ENCODE data around the gene BCAS1. TPM values are rescaled to one million over a fixed set of nuclear protein-coding genes. Genes with fewer than 3 reads are reported as not detected.

BCAS1 gene
- total RNA-seq, 1 experiment from 2014 or later = 3.1 TPM

- Histone ChIP-seq H3K4me1 (ENCODE audit: control insufficient read depth, insufficient read depth, low read length) (peaks cover 52% of the 10 kb centered on the region), H3K27ac (ENCODE audit: low read length) (peak overlapping the region; percentile 100), H3K36me3 (ENCODE audit: control insufficient read depth, insufficient read depth, low read length) (no peaks in the 10 kb centered on the region), H3K4me3 (ENCODE audit: low read depth in 2 of 2, low read length in 2 of 2) (no peak overlapping the region), H3K27me3 (ENCODE audit: control insufficient read depth, insufficient read depth, low read length) (no peaks in the 10 kb centered on the region), H3K9me3 (ENCODE audit: control insufficient read depth, insufficient read depth, low read depth, low read length) (no peaks in the 10 kb centered on the region)
- in situ Hi-C loops (cut with HindIII; ENCODE audit: low pct_unique_long_range_greater_than_20kb, low sequenced_read_pairs) = no loop called here
- ATAC-seq = no peak
- intact Hi-C loops (cut with micrococcal nuclease; ENCODE audit: unreplicated experiment) = loop anchor here (2.0 to 10.0 kb wide), 4 partner anchors 23 to 323 kb away; partner anchors contain the start of gene ZNF217
- no peak for DNase-seq (ENCODE audit: low read depth, low spot score)
- no TSS peak for BruUV-seq (replicated peaks)
- POLR2A ChIA-PET = no interaction called here
- CTCF ChIA-PET = interaction anchor here (1.9 kb wide), 1 partner anchor 131 kb away, joined by 6 read pairs; no protein-coding TSS in a partner anchor
- no peak for TF ChIP-seq CTCF (IDR thresholded peaks at IDR 0.05)
- TF ChIP-seq REST (IDR thresholded peaks at IDR 0.05; ENCODE audit: insufficient read depth in 1 of 2, low read depth in 2 of 2, low read length in 1 of 2) = no peak
- no peak for TF ChIP-seq POLR2AphosphoS5 (IDR thresholded peaks at IDR 0.05; ENCODE audit: low read depth, low read length)
- TF ChIP-seq TCF7L2 (IDR thresholded peaks at IDR 0.05; ENCODE audit: low read depth, low read length) = no peak
- TF ChIP-seq SIN3A (IDR thresholded peaks at IDR 0.05; ENCODE audit: borderline replicate concordance, insufficient read depth, low read depth, low read length) = no peak
Measured at GRCh38 chr20:53917145-53918019, 153.0 kb downstream of the BCAS1 start.

GRCh38 chr20:53916173-53916512 lies 154.3 kb downstream of the BCAS1 start:
- H3K36me3 ChIP-seq (ENCODE audit: control insufficient read depth, insufficient read depth, low read length) = no peaks in the 10 kb centered on the region
- H3K4me1 ChIP-seq (ENCODE audit: control insufficient read depth, insufficient read depth, low read length) = peaks cover 60% of the 10 kb centered on the region
- peak overlapping the region in 1 of 2 experiments; percentile 28; a peak in 2 of 4 replicates for H3K4me3 ChIP-seq (ENCODE audit: low read depth in 2 of 2, low read length in 2 of 2)
- intact Hi-C loops (cut with micrococcal nuclease; ENCODE audit: unreplicated experiment) = loop anchor here (2.0 to 10.0 kb wide), 4 partner anchors 25 to 321 kb away; partner anchors contain the start of gene ZNF217
- H3K27me3 ChIP-seq (ENCODE audit: control insufficient read depth, insufficient read depth, low read length) = no peaks in the 10 kb centered on the region
- peak; percentile 26 for ATAC-seq
- in situ Hi-C loops (cut with HindIII; ENCODE audit: low pct_unique_long_range_greater_than_20kb, low sequenced_read_pairs) = no loop called here
- POLR2A ChIA-PET = interaction anchor here (0.6 to 1.4 kb wide), 10 partner anchors 22 to 513 kb away, joined by 3 to 9 read pairs (median 5); no protein-coding TSS in a partner anchor
- TF ChIP-seq POLR2AphosphoS5 (IDR thresholded peaks at IDR 0.05; ENCODE audit: low read depth, low read length) = no peak
- no peak for TF ChIP-seq SIN3A (IDR thresholded peaks at IDR 0.05; ENCODE audit: borderline replicate concordance, insufficient read depth, low read depth, low read length)
- TF ChIP-seq TCF7L2 (IDR thresholded peaks at IDR 0.05; ENCODE audit: low read depth, low read length) = no peak
- no peak for TF ChIP-seq CTCF (IDR thresholded peaks at IDR 0.05)
- no peak for TF ChIP-seq REST (IDR thresholded peaks at IDR 0.05; ENCODE audit: insufficient read depth in 1 of 2, low read depth in 2 of 2, low read length in 1 of 2)
- CTCF ChIA-PET = interaction anchor here (0.7 to 2.3 kb wide), 6 partner anchors 10 to 129 kb away, joined by 3 to 6 read pairs (median 5); no protein-coding TSS in a partner anchor
- no peaks in the 10 kb centered on the region for H3K9me3 ChIP-seq (ENCODE audit: control insufficient read depth, insufficient read depth, low read depth, low read length)
- peak overlapping the region; percentile 100 for H3K27ac ChIP-seq (ENCODE audit: low read length)
- DNase-seq (ENCODE audit: low read depth, low spot score) = no peak
- BruUV-seq (replicated peaks) = no TSS peak

Measured in Panc1 (cell line).